SKM-1 (cell line): ENCODE measurements around the gene TXNRD2.

Experiments
- DNase-seq: peaks from one replicate; lab custom pipeline; 2025; ENCODE audit not compliant: unreplicated experiment; lab: John Stamatoyannopoulos, UW

The TXNRD2 gene

GRCh38 chr22:19980766-19981165 lies 39.1 kb upstream of the TXNRD2 start:
- no peak for DNase-seq

DNA sequence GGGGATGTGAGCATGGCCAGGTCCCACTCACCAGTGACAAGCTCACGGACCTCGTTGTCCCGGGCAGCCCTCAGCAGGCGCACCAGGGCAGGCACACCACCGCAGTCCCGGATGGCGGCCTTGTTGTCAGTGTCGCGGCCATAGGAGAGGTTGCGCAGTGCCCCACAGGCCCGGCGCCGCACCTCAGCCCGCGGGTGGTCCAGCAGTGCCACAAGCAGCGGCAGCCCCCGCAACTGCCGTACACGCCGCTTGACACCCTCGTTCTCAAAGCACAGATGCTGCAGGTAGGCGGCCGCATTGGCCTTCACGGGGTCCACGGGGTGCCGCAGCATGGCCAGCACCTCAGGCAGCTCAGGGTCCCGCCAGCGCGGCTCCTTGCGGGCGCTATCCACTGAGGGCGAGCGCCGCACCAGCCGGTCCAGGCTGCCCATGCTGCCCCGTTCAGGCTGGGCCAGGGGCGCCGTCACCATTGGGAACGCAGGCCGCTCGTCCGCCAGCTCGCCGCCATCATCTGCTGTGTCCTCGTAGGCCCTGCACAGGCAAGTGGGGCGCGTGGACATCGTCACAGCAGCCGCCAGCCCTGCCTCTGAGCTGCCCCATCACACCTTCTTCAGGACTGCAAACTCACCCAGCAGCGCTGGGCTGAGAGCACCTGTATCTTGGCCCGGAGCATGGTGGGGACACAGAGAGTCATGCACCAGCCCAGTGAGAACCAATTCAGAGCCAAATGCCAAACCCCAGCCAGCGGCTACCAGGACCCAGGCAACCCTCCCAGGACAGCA lies 38.3 kb upstream of the TXNRD2 start:
- DNase-seq, result no peak

DNA sequence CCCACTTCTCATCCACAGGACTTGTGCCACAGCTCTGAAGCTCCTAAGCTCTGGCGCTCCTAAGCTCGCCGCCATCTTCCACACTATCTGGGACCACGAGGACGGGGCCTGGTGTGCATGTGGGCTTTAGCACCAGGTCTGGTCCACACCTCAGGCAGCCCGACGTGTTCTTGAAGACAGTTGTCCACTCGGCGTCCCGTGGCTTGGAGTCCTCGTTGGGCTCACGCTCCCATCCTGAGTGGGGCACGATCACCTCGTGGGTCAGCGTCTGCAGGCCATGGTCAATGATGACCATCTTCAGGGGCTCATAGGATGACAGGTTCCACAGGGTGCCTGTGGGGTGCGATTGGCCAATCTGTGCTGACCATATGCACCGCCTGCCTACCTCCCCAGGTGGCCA lies 37.1 kb upstream of the TXNRD2 start:
- no peak for DNase-seq

- DNase-seq, result no peak
These were observed 36.0 kb upstream of the TXNRD2 start for GRCh38 chr22:19977296-19978243.

DNA sequence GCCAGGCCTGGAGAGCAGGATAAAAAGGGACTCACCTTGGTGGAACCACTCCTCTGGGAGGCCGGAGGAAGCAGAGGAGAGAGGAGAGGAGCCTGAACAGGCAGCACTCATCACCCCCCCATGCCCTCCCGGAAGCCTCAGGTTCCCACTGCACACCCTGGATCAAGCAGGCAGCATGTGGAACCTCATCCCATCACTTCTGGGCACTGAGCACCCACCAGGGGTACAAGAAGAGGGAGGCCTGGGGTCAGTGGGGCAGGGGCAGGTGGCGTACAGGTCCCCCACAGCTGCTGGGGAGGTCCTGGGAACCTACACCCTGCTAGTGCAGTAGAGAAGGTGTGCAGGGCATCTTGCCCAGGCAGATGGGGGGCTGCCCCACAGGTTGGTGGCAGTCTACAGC lies 35.1 kb upstream of the TXNRD2 start:
- DNase-seq, result no peak

GRCh38 chr22:19975707-19976035 lies 34.1 kb upstream of the TXNRD2 start:
- no peak for DNase-seq

DNA sequence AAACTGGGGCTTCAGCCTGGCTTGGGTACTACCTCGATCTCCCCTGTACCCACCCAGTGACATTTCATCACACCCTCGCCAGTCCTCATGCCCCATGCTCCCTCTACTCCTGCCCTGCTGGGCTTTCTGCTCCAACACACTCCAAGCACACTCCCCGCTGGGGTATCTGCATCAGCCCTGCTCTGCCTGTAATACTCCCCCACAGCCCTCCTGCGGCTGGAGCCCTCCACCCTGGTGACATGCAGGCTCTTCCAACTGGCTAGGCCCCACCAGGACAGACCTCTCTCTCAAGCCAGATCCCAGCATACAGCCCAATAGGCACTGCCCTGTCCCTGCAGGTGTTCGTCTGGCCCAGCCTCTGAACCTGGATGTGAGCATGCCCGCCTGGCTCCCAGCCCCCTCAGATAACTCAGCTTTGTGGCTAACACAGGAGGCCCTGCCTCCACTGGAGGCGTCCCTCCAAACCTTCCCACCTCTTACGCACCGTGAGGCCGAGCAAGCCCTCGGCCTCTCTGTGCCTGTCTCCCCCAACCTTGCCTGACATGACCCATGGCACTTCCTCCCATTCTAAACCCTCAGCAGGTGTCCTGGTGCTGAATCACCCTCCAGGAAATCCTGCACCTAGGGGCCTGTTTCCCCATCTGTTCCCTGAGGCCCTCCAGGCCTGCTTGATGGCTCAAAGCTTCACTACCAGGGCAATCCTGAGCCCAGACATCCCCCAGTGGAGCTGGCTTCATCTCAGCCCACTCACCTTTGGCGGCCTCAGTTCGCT lies 33.5 kb upstream of the TXNRD2 start:
- no peak for DNase-seq

GRCh38 chr22:19974268-19974861 lies 32.7 kb upstream of the TXNRD2 start:
- no peak for DNase-seq

DNA sequence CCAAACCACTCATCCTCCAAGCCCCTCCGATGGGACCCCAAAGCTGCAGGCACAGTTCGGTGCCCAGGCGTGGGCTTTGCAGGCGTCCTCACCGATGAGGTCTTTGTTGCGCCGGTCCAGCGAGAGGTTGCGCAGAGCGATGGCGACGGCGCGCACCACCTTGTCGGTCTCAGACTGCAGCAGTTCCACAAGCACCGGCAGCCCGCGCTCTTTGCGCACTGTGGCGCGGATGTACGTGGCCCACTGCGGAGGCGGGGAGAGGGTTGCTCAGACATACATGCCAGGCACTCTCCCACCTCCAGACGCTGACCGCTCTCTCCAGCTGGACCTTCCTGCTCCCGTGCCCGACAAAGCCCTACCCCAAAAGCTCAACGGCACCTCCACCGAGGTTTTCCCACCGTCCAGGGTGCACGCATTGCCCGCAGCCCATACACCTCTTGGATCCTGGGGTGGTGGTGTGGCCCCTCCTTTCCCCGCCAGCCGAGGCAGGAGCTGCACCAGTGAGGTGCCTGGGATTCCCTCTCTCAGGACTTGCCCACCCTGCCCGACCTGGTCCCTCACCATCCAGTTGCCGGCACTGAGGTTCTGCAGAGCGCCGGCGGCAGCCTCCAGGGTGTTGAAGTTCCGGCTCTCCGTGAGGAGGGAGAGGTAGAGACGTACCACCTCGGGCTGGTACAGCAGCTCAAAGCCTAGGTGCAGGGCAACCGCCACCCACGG lies 32.1 kb upstream of the TXNRD2 start:
- DNase-seq, result no peak

DNA sequence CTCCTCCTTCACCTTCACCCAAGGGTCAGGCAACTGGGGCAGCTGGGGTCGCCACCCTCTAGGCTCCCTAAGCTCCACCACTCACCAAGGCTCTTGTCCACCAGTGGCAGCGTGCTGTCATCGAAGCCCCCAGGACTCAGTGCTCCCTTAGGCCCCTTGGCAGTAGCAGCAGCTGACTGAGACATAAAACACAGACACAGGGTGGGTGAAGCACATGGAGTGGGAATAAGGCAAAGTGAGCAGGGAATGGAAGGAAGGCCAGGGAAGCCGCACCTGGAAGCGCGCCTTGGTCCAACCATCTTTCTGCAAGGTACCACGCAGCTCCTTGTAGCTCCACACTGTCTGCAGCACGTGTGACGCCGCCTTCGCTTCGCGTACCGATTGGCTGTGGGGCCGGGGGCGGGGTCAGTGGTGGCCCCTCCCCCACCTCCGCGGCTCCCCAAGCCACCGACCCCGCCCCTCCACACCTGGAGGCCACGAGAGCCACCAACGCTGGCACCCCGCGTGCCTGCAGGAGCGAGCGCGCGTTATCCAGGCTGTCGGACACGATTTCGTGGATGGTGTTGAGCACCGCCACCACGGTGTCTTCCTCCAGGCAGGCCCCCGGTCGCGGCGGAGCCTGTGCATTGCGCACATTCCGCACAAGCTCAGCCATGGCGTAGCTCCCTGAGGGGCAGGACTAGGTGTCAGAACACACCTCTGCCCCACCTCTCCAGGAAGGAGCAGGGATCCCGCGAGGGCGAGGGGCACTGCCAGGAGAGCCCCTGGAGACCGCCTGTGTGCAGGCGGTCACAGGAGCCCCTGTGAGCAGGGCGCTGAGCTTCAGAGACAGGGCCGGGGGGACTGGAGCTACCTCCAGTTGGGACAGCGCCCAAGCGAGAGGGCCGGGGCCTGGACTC lies 31.3 kb upstream of the TXNRD2 start:
- DNase-seq, result no peak

DNA sequence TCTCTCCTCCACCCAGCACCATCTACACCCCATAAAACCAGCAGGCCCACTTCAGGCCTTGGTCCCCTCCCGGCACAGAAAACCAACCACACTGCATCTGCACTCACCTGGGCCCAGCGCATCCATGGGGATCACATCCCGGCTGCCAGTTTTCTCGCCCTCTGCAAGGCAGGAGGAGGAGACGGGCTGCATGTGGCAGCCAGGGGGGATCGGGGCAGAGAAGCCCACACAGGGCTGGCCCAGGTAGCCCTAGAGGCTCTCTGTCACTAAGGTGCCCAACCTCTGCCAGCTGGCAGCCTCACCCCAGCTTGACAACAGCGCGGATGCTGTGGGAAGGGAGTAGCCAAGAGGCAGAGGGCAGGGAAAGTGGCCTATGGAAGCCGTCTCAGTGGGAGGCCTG lies 30.6 kb upstream of the TXNRD2 start:
- no peak for DNase-seq

GRCh38 chr22:19971276-19972124 lies 29.9 kb upstream of the TXNRD2 start:
- no peak for DNase-seq

- DNase-seq, result no peak
These were observed 29.1 kb upstream of the TXNRD2 start for GRCh38 chr22:19970479-19971275.

DNA sequence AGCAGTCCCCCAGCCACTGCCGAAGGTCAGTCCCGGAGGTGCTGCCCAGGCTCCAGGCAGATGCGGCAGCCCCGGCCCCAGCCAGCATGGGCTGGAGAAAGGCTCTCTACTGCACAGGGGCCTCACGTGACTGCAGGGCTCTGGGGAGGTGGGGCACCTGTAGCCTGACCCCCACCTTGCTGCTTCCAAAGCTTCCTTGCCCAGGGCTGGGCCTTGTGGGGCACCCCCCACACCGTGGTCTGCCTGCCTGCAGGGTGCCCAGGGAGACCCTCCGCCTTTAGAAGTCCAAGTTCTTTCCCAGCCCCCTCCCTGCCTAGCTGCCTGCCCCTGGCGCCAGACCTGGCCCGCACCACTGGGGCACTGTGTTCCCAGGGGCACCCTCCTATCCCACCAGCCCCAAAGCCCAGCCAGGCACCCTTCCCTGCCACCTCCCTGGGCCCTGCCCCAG lies 28.4 kb upstream of the TXNRD2 start:
- no peak for DNase-seq

DNA sequence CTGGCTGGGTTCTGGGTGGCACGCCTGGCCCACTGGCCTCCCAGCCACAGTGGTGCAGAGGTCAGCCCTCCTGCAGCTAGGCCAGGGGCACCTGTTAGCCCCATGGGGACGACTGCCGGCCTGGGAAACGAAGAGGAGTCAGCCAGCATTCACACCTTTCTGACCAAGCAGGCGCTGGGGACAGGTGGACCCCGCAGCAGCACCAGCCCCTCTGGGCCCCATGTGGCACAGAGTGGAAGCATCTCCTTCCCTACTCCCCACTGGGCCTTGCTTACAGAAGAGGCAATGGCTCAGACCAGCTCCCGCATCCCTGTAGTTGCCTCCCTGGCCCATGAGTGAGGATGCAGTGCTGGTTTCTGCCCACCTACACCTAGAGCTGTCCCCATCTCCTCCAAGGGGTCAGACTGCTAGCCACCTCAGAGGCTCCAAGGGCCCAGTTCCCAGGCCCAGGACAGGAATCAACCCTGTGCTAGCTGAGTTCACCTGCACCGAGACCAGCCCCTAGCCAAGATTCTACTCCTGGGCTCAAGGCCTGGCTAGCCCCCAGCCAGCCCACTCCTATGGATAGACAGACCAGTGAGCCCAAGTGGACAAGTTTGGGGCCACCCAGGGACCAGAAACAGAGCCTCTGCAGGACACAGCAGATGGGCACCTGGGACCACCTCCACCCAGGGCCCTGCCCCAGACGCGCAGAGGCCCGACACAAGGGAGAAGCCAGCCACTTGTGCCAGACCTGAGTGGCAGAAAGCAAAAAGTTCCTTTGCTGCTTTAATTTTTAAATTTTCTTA lies 27.7 kb upstream of the TXNRD2 start:
- no peak for DNase-seq

DNA sequence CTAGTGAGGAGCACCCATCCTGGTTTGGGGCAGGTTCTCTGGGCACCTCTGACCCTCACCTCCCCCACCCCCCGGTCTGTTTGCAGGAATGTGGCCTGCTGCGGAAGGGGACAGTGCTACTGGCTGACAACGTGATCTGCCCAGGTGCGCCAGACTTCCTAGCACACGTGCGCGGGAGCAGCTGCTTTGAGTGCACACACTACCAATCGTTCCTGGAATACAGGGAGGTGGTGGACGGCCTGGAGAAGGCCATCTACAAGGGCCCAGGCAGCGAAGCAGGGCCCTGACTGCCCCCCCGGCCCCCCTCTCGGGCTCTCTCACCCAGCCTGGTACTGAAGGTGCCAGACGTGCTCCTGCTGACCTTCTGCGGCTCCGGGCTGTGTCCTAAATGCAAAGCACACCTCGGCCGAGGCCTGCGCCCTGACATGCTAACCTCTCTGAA lies 26.9 kb upstream of the TXNRD2 start:
- DNase-seq, result no peak
